HUES64 (cell line): Measurements from ENCODE around the gene SLC35F5.
"Not testable (repeated sequence)": the region's sequence is repeated elsewhere in the genome, so short reads cannot be mapped to it uniquely, and the experiment has no call there.

Experiments
- H3K27ac ChIP-seq: 2 replicates; pipeline ENCODE4 v1.7.0; 2013; ENCODE audit warnings: low read depth, low read length, inconsistent platforms
- H3K27me3 ChIP-seq: 2 replicates; pipeline ENCODE4 v1.6.1; 2013; ENCODE audit warnings: mild to moderate bottlenecking, low read length; ENCODE audit not compliant: insufficient read depth
- H3K36me3 ChIP-seq: 2 replicates; pipeline ENCODE4 v1.6.1; 2013; ENCODE audit warnings: mild to moderate bottlenecking, low read length; ENCODE audit not compliant: insufficient read depth
- H3K4me1 ChIP-seq: 2 replicates; pipeline ENCODE4 v1.6.1; 2013; ENCODE audit warnings: mild to moderate bottlenecking, low read length, moderate library complexity; ENCODE audit not compliant: insufficient read depth
- H3K4me3 ChIP-seq: 2 replicates; pipeline ENCODE4 v1.5.1; 2013; ENCODE audit warnings: mild to moderate bottlenecking, low read length, moderate library complexity
- H3K9ac ChIP-seq: 2 replicates; pipeline ENCODE4 v1.6.1; 2013; ENCODE audit warnings: mild to moderate bottlenecking, low read depth, low read length
- H3K9me3 ChIP-seq: 2 replicates; pipeline ENCODE4 v1.6.1; 2013; ENCODE audit warnings: low read depth, low read length; ENCODE audit not compliant: insufficient read depth
- WGBS: fragments of 150-250, 120-280 bp; methylation state at CpG from one replicate; pipeline ENCODE4 v1.1.7; 2013; ENCODE audit warnings: missing lambda C conversion rate; 5-methylcytosine and 5-hydroxymethylcytosine counted together

SLC35F5 gene

GRCh38 chr2:113694438-113694837, 62.0 kb downstream of the SLC35F5 start:
- Histone ChIP-seq H3K36me3 (no peaks in the 10 kb centered on the region), H3K4me1 (no peaks in the 10 kb centered on the region), H3K9me3 (no peaks in the 10 kb centered on the region), H3K4me3 (no peak overlapping the region), H3K27me3 (no peaks in the 10 kb centered on the region; the same call in 1 of the 2 replicates), H3K27ac (no peak overlapping the region), H3K9ac (no peak overlapping the region)
- WGBS, result 87% methylated on average over 9 of the region's 9 CpGs

GRCh38 chr2:113692698-113693428, 63.6 kb downstream of the SLC35F5 start:
- Histone ChIP-seq H3K4me1 (no peaks in the 10 kb centered on the region), H3K27ac (no peak overlapping the region)
- 66% methylated on average over 2 of the region's 3 CpGs for WGBS

GRCh38 chr2:113690871-113691270, 65.6 kb downstream of the SLC35F5 start:
- 50% methylated on average over 2 of the region's 3 CpGs for WGBS
- H3K4me1 ChIP-seq, H3K27ac ChIP-seq, H3K36me3 ChIP-seq, H3K9ac ChIP-seq, H3K27me3 ChIP-seq, H3K9me3 ChIP-seq, H3K4me3 ChIP-seq: not testable (repeated sequence)

More at GRCh38 chr2:113692698-113693428, 63.6 kb downstream of the SLC35F5 start:
- Histone ChIP-seq H3K4me3 (no peak overlapping the region), H3K9me3 (no peaks in the 10 kb centered on the region), H3K27me3 (no peaks in the 10 kb centered on the region; the same call in 1 of the 2 replicates), H3K36me3 (no peaks in the 10 kb centered on the region), H3K9ac (no peak overlapping the region)

- Histone ChIP-seq H3K27me3 (no peaks in the 10 kb centered on the region; the same call in 1 of the 2 replicates), H3K27ac (no peak overlapping the region)
- WGBS, result 100% methylated on average over 1 of the region's 2 CpGs
Measured at GRCh38 chr2:113686537-113686936, 69.9 kb downstream of the SLC35F5 start.

GRCh38 chr2:113685471-113685870, 71.0 kb downstream of the SLC35F5 start:
- H3K27me3 ChIP-seq, result no peaks in the 10 kb centered on the region; the same call in 1 of the 2 replicates
- H3K36me3 ChIP-seq, result no peaks in the 10 kb centered on the region
- H3K4me3 ChIP-seq, result no peak overlapping the region
- no peaks in the 10 kb centered on the region for H3K4me1 ChIP-seq
- WGBS, result 91% methylated on average over 6 of the region's 8 CpGs
- no peaks in the 10 kb centered on the region for H3K9me3 ChIP-seq
- no peak overlapping the region for H3K9ac ChIP-seq
- H3K27ac ChIP-seq, result no peak overlapping the region

More at GRCh38 chr2:113686537-113686936, 69.9 kb downstream of the SLC35F5 start:
- Histone ChIP-seq H3K36me3 (no peaks in the 10 kb centered on the region), H3K9ac (no peak overlapping the region), H3K4me3 (no peak overlapping the region), H3K9me3 (no peaks in the 10 kb centered on the region), H3K4me1 (no peaks in the 10 kb centered on the region)

- Histone ChIP-seq H3K4me1 (no peaks in the 10 kb centered on the region), H3K27me3 (peaks cover 12% of the 10 kb centered on the region; the same call in 1 of the 2 replicates), H3K4me3 (no peak overlapping the region), H3K36me3 (no peaks in the 10 kb centered on the region), H3K27ac (no peak overlapping the region), H3K9me3 (no peaks in the 10 kb centered on the region), H3K9ac (no peak overlapping the region)
- WGBS, result 87% methylated on average over 7 of the region's 8 CpGs
Measured at GRCh38 chr2:113679457-113679856, 77.0 kb downstream of the SLC35F5 start.

GRCh38 chr2:113677330-113677729, 79.1 kb downstream of the SLC35F5 start:
- peaks cover 5% of the 10 kb centered on the region; the same call in 1 of the 2 replicates for H3K4me1 ChIP-seq
- no peak overlapping the region for H3K9ac ChIP-seq
- H3K27me3 ChIP-seq, result peaks cover 12% of the 10 kb centered on the region; the same call in 1 of the 2 replicates
- H3K27ac ChIP-seq, result no peak overlapping the region
- WGBS, result 83% methylated on average over 2 of the region's 2 CpGs
- no peaks in the 10 kb centered on the region for H3K36me3 ChIP-seq
- H3K9me3 ChIP-seq, result no peaks in the 10 kb centered on the region
- H3K4me3 ChIP-seq, result no peak overlapping the region

- Histone ChIP-seq H3K27ac (no peak overlapping the region), H3K9ac (no peak overlapping the region), H3K4me3 (no peak overlapping the region), H3K4me1 (peaks cover 10% of the 10 kb centered on the region; the same call in 1 of the 2 replicates), H3K9me3 (no peaks in the 10 kb centered on the region), H3K27me3 (peaks cover 12% of the 10 kb centered on the region; the same call in 1 of the 2 replicates), H3K36me3 (no peaks in the 10 kb centered on the region)
- WGBS, result 97% methylated on average over 4 of the region's 4 CpGs
Measured at GRCh38 chr2:113676623-113677266, 79.7 kb downstream of the SLC35F5 start.

GRCh38 chr2:113675875-113676274, 80.6 kb downstream of the SLC35F5 start:
- 78% methylated on average over 9 of the region's 9 CpGs for whole genome bisulfite sequencing
- Histone ChIP-seq H3K4me1 (peaks cover 10% of the 10 kb centered on the region; the same call in 1 of the 2 replicates), H3K9ac (no peak overlapping the region), H3K27ac (no peak overlapping the region), H3K27me3 (peaks cover 12% of the 10 kb centered on the region; the same call in 1 of the 2 replicates), H3K4me3 (no peak overlapping the region), H3K9me3 (no peaks in the 10 kb centered on the region), H3K36me3 (no peaks in the 10 kb centered on the region)

- Histone ChIP-seq H3K9ac (no peak overlapping the region), H3K27me3 (peaks cover 5% of the 10 kb centered on the region; the same call in 1 of the 2 replicates), H3K27ac (no peak overlapping the region), H3K4me1 (peaks cover 10% of the 10 kb centered on the region; the same call in 1 of the 2 replicates), H3K4me3 (no peak overlapping the region), H3K36me3 (no peaks in the 10 kb centered on the region), H3K9me3 (no peaks in the 10 kb centered on the region)
- 64% methylated on average over 6 of the region's 7 CpGs for WGBS
Measured at GRCh38 chr2:113672326-113672932, 84.0 kb downstream of the SLC35F5 start.

- WGBS, result 96% methylated on average over 21 of the region's 21 CpGs
- not testable (repeated sequence) for H3K27ac ChIP-seq, H3K9ac ChIP-seq, H3K36me3 ChIP-seq, H3K4me3 ChIP-seq, H3K27me3 ChIP-seq, H3K9me3 ChIP-seq
- peaks cover 10% of the 10 kb centered on the region; the same call in 1 of the 2 replicates for H3K4me1 ChIP-seq
Measured at GRCh38 chr2:113669013-113669412, 87.4 kb downstream of the SLC35F5 start.
